ENCODE results near the gene TF. TPM values are rescaled to one million over a fixed set of nuclear protein-coding genes. Genes with fewer than 3 reads are reported as not detected.

The TF gene
- total RNA-seq, 1 donor from 2014 or later = 2.3 TPM

GRCh38 chr3:133733226-133733625 lies 13.0 kb upstream of the TF start:
- H3K4me1 Mint-ChIP-seq (ENCODE audit: unreplicated experiment) = no peaks in the 10 kb centered on the region

GRCh38 chr3:133734305-133734704 lies 11.9 kb upstream of the TF start:
- H3K9me3 Mint-ChIP-seq = peaks cover 7% of the 10 kb centered on the region
- TF ChIP-seq, protein P1, sequence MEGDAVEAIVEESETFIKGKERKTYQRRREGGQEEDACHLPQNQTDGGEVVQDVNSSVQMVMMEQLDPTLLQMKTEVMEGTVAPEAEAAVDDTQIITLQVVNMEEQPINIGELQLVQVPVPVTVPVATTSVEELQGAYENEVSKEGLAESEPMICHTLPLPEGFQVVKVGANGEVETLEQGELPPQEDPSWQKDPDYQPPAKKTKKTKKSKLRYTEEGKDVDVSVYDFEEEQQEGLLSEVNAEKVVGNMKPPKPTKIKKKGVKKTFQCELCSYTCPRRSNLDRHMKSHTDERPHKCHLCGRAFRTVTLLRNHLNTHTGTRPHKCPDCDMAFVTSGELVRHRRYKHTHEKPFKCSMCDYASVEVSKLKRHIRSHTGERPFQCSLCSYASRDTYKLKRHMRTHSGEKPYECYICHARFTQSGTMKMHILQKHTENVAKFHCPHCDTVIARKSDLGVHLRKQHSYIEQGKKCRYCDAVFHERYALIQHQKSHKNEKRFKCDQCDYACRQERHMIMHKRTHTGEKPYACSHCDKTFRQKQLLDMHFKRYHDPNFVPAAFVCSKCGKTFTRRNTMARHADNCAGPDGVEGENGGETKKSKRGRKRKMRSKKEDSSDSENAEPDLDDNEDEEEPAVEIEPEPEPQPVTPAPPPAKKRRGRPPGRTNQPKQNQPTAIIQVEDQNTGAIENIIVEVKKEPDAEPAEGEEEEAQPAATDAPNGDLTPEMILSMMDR (conservative IDR thresholded peaks at IDR 0.05) = no peak
- H3K4me3 Mint-ChIP-seq = no peak overlapping the region
- peaks cover 11% of the 10 kb centered on the region for H3K27me3 Mint-ChIP-seq
- no peaks in the 10 kb centered on the region for H3K4me1 Mint-ChIP-seq (ENCODE audit: unreplicated experiment)
- H3K27ac Mint-ChIP-seq = no peak overlapping the region
- DNase-seq (ENCODE audit: extremely low spot score, unreplicated experiment) = no peak
- H3K36me3 Mint-ChIP-seq = no peaks in the 10 kb centered on the region

More at GRCh38 chr3:133733226-133733625, 13.0 kb upstream of the TF start:
- Mint-ChIP-seq H3K9me3 (peaks cover 7% of the 10 kb centered on the region), H3K27ac (no peak overlapping the region), H3K27me3 (peaks cover 8% of the 10 kb centered on the region), H3K4me3 (no peak overlapping the region), H3K36me3 (no peaks in the 10 kb centered on the region)
- TF ChIP-seq, protein P1 (conservative IDR thresholded peaks at IDR 0.05) = no peak
- DNase-seq (ENCODE audit: extremely low spot score, unreplicated experiment) = no peak

- H3K4me1 Mint-ChIP-seq (ENCODE audit: unreplicated experiment) = peaks cover 14% of the 10 kb centered on the region
- H3K27me3 Mint-ChIP-seq = peaks cover 3% of the 10 kb centered on the region
- no peak overlapping the region for H3K27ac Mint-ChIP-seq
- H3K4me3 Mint-ChIP-seq = no peak overlapping the region
- TF ChIP-seq, protein P1 (conservative IDR thresholded peaks at IDR 0.05) = no peak
- DNase-seq (ENCODE audit: extremely low spot score, unreplicated experiment) = no peak
- H3K36me3 Mint-ChIP-seq = no peaks in the 10 kb centered on the region
- no peaks in the 10 kb centered on the region for H3K9me3 Mint-ChIP-seq
Measured at GRCh38 chr3:133742351-133743091, 3.7 kb upstream of the TF start.

- TF ChIP-seq, protein P1 (conservative IDR thresholded peaks at IDR 0.05) = no peak
- Mint-ChIP-seq H3K36me3 (no peaks in the 10 kb centered on the region), H3K4me1 (ENCODE audit: unreplicated experiment) (peaks cover 14% of the 10 kb centered on the region), H3K27ac (no peak overlapping the region), H3K4me3 (no peak overlapping the region), H3K9me3 (no peaks in the 10 kb centered on the region), H3K27me3 (no peaks in the 10 kb centered on the region)
- no peak for DNase-seq (ENCODE audit: extremely low spot score, unreplicated experiment)
Measured at GRCh38 chr3:133744241-133744640, 2.0 kb upstream of the TF start.

DNA sequence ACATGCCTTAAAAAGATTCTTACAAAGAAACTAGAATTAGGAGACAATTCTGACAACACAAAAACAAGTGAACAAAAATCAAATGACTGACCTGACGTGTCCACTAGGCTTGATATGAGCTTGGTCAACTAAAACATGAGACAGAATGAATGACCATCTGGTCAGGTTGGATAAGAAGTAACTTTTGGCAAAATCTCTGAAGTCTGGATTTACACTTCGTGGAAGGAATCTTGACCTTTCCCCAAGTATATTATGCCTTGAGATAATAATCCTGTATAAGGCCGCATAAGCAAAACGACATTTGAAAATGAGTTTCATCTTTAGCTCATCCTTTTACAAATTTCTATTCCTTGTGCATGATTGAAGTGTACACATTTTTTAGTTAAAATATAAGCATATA lies 1.1 kb upstream of the TF start:
- Mint-ChIP-seq H3K27me3 (no peaks in the 10 kb centered on the region), H3K9me3 (no peaks in the 10 kb centered on the region), H3K36me3 (no peaks in the 10 kb centered on the region), H3K4me1 (ENCODE audit: unreplicated experiment) (peaks cover 14% of the 10 kb centered on the region), H3K4me3 (no peak overlapping the region), H3K27ac (no peak overlapping the region)
- no peak for DNase-seq (ENCODE audit: extremely low spot score, unreplicated experiment)
- TF ChIP-seq, protein P1 (conservative IDR thresholded peaks at IDR 0.05) = no peak
